ENCODE results near the gene UQCC5.
A peak's percentile ranks its signal among the peaks of the same experiment; 100 is the strongest.

The UQCC5 gene

GRCh38 chr3:52498137-52499054, 38.0 kb upstream of the UQCC5 start:
- no peaks in the 10 kb centered on the region for H3K9me3 Mint-ChIP-seq
- peaks cover 19% of the 10 kb centered on the region for H3K4me1 Mint-ChIP-seq
- H3K27ac Mint-ChIP-seq: no peak overlapping the region
- H3K4me3 Mint-ChIP-seq: no peak overlapping the region
- H3K36me3 Mint-ChIP-seq: no peaks in the 10 kb centered on the region
- ATAC-seq: peak; percentile 73
- no peaks in the 10 kb centered on the region for H3K27me3 Mint-ChIP-seq

DNA sequence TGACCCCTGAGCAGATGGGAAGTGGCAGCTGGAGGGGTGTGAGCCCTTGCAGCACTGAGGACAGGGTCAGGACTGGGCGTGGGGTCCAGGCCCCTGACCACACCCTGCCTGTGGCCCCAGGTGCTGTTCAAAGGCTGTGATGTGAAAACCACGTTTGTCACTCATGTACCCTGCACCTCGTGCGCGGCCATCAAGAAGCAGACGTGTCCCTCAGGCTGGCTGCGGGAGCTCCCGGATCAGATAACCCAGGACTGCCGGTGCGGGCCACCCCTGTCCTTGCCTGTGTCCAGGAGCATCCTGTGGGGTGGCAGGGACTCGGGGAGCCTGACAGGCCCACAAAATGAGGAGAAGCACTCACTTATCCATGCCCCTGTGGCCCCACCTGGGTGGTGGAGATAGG, 35.4 kb upstream of the UQCC5 start:
- Mint-ChIP-seq H3K4me1 (peaks cover 19% of the 10 kb centered on the region), H3K36me3 (no peaks in the 10 kb centered on the region), H3K4me3 (no peak overlapping the region), H3K9me3 (no peaks in the 10 kb centered on the region), H3K27me3 (peaks cover 18% of the 10 kb centered on the region), H3K27ac (no peak overlapping the region)
- ATAC-seq: no peak

- peaks cover 19% of the 10 kb centered on the region for H3K4me1 Mint-ChIP-seq
- peaks cover 22% of the 10 kb centered on the region for H3K27me3 Mint-ChIP-seq
These were observed 34.4 kb upstream of the UQCC5 start for GRCh38 chr3:52502001-52502400.

DNA sequence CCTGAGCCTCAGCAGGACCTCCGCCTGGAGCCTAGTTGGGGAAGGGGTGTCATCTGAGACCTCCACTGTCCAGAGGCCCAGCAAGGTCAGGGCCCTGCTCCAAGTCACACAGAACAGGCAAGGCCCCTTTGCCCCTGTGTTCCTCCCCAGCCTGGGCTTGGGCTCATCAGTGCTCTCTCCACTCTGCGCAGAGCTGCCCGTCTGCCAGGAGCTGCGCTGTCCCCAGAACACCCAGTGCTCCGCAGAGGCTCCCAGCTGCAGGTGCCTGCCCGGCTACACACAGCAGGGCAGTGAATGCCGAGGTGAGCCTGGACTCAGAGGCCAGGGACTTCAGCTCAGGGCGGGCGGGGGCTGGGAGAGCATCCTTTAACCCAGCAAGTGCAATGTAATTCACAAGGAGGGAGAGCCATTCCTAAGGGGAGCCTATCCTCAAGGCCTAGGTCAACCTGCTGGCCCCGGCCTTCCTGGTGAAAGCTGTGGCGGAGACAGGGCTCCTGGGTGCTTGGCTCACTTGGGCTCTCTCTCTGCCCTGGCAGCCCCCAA, 33.5 kb upstream of the UQCC5 start:
- no peak overlapping the region for H3K4me3 Mint-ChIP-seq
- no peak for ATAC-seq
- peaks cover 19% of the 10 kb centered on the region for H3K4me1 Mint-ChIP-seq
- peaks cover 22% of the 10 kb centered on the region for H3K27me3 Mint-ChIP-seq
- no peaks in the 10 kb centered on the region for H3K9me3 Mint-ChIP-seq
- no peak overlapping the region for H3K27ac Mint-ChIP-seq
- H3K36me3 Mint-ChIP-seq: no peaks in the 10 kb centered on the region

More at GRCh38 chr3:52502001-52502400, 34.4 kb upstream of the UQCC5 start:
- H3K27ac Mint-ChIP-seq: no peak overlapping the region
- no peaks in the 10 kb centered on the region for H3K9me3 Mint-ChIP-seq
- no peaks in the 10 kb centered on the region for H3K36me3 Mint-ChIP-seq
- no peak for ATAC-seq
- no peak overlapping the region for H3K4me3 Mint-ChIP-seq

DNA sequence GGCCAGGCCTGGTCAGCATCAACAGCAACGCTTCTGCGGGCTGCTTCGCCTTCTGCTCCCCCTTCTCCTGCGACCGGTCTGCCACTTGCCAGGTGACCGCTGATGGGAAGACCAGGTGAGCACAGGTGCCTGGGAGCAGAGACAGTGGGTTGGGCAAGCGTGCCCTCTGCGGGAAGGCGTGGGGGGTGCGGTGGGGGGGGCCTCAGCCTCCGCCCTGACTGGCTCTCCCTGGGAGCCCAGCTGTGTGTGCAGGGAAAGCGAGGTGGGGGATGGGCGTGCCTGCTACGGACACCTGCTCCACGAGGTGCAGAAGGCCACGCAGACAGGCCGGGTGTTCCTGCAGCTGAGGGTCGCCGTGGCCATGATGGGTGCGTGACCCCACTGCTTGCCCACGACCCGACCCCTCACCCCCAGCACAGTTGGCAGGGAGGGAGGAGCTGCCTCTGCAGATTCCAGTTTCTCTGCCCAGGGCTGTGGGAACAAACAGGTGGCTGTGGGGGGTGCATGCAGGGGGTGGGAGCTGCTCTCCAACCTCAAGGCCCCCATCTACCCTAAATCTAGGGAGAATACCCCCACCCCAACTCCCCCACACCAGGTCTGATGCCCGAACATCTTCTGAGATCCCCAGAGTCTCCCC, 32.5 kb upstream of the UQCC5 start:
- Mint-ChIP-seq H3K4me1 (peaks cover 12% of the 10 kb centered on the region), H3K36me3 (no peaks in the 10 kb centered on the region), H3K27ac (no peak overlapping the region), H3K4me3 (no peak overlapping the region), H3K9me3 (no peaks in the 10 kb centered on the region), H3K27me3 (peaks cover 22% of the 10 kb centered on the region)
- no peak for ATAC-seq

- Mint-ChIP-seq H3K4me1 (peaks cover 4% of the 10 kb centered on the region), H3K27me3 (peaks cover 22% of the 10 kb centered on the region), H3K9me3 (no peaks in the 10 kb centered on the region), H3K4me3 (no peak overlapping the region), H3K27ac (no peak overlapping the region), H3K36me3 (no peaks in the 10 kb centered on the region)
- ATAC-seq: no peak
These were observed 31.4 kb upstream of the UQCC5 start for GRCh38 chr3:52504977-52505376.

GRCh38 chr3:52506266-52506966, 30.0 kb upstream of the UQCC5 start:
- no peaks in the 10 kb centered on the region for H3K4me1 Mint-ChIP-seq
- no peak overlapping the region for H3K27ac Mint-ChIP-seq
- no peak overlapping the region for H3K4me3 Mint-ChIP-seq
- ATAC-seq: no peak
- H3K9me3 Mint-ChIP-seq: no peaks in the 10 kb centered on the region
- H3K36me3 Mint-ChIP-seq: no peaks in the 10 kb centered on the region
- H3K27me3 Mint-ChIP-seq: peaks cover 22% of the 10 kb centered on the region

- no peaks in the 10 kb centered on the region for H3K36me3 Mint-ChIP-seq
- H3K27me3 Mint-ChIP-seq: peaks cover 22% of the 10 kb centered on the region
- no peaks in the 10 kb centered on the region for H3K4me1 Mint-ChIP-seq
- no peak overlapping the region for H3K27ac Mint-ChIP-seq
- no peak for ATAC-seq
- no peak overlapping the region for H3K4me3 Mint-ChIP-seq
- no peaks in the 10 kb centered on the region for H3K9me3 Mint-ChIP-seq
These were observed 29.0 kb upstream of the UQCC5 start for GRCh38 chr3:52507359-52507758.

DNA sequence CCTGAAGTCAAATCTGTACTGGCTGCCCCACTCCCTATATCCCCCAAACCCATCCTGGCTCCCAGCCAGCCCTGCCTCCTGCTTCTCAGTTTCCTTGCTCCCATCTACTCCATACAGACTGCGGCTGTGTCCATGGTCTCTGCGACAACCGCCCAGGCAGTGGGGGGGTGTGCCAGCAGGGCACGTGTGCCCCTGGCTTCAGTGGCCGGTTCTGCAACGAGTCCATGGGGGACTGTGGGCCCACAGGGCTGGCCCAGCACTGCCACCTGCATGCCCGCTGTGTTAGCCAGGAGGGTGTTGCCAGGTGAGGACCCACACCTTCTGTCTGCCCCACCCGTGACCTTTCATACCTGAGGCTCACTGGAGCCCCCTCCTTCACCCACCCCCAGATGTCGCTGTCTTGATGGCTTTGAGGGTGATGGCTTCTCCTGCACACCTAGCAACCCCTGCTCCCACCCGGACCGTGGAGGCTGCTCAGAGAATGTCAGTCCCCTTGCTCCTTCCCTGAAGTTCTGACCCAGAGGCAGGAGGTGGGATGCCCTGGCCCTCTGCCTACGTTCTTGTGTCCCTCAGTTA, 26.6 kb upstream of the UQCC5 start:
- Mint-ChIP-seq H3K27ac (no peak overlapping the region), H3K27me3 (peaks cover 30% of the 10 kb centered on the region)
- ATAC-seq: no peak

GRCh38 chr3:52511509-52511908, 24.9 kb upstream of the UQCC5 start:
- no peaks in the 10 kb centered on the region for H3K4me1 Mint-ChIP-seq
- no peak for ATAC-seq
- H3K4me3 Mint-ChIP-seq: no peak overlapping the region
- no peaks in the 10 kb centered on the region for H3K9me3 Mint-ChIP-seq
- H3K27me3 Mint-ChIP-seq: peaks cover 16% of the 10 kb centered on the region
- no peaks in the 10 kb centered on the region for H3K36me3 Mint-ChIP-seq
- H3K27ac Mint-ChIP-seq: no peak overlapping the region

More for the DNA sequence above, 26.6 kb upstream of the UQCC5 start:
- H3K4me1 Mint-ChIP-seq: no peaks in the 10 kb centered on the region
- H3K4me3 Mint-ChIP-seq: no peak overlapping the region
- H3K9me3 Mint-ChIP-seq: no peaks in the 10 kb centered on the region
- H3K36me3 Mint-ChIP-seq: no peaks in the 10 kb centered on the region

DNA sequence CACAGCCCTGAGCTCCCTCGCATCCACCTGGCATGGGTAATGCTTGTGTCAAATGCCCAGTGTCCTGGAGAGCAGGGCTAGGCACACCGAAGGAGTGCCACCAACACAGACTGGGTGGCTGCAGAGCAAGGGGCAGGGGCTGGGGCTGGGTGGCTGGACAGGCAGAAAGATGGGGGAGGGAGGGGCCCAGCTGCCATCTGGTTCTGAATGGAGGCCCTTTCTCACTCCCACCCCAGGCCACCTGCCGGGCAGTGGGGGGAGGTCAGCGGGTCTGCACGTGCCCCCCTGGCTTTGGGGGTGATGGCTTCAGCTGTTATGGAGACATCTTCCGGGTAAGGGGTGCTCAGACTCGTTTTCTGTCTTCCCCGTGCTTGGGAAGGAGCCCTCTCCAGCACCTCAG, 24.3 kb upstream of the UQCC5 start:
- no peak for ATAC-seq
- Mint-ChIP-seq H3K4me3 (no peak overlapping the region), H3K27ac (no peak overlapping the region), H3K36me3 (no peaks in the 10 kb centered on the region), H3K27me3 (peaks cover 22% of the 10 kb centered on the region), H3K4me1 (no peaks in the 10 kb centered on the region), H3K9me3 (no peaks in the 10 kb centered on the region)

GRCh38 chr3:52512727-52513126, 23.7 kb upstream of the UQCC5 start:
- Mint-ChIP-seq H3K27me3 (peaks cover 23% of the 10 kb centered on the region), H3K4me1 (no peaks in the 10 kb centered on the region), H3K36me3 (no peaks in the 10 kb centered on the region), H3K9me3 (no peaks in the 10 kb centered on the region), H3K4me3 (no peak overlapping the region), H3K27ac (no peak overlapping the region)
- ATAC-seq: no peak

DNA sequence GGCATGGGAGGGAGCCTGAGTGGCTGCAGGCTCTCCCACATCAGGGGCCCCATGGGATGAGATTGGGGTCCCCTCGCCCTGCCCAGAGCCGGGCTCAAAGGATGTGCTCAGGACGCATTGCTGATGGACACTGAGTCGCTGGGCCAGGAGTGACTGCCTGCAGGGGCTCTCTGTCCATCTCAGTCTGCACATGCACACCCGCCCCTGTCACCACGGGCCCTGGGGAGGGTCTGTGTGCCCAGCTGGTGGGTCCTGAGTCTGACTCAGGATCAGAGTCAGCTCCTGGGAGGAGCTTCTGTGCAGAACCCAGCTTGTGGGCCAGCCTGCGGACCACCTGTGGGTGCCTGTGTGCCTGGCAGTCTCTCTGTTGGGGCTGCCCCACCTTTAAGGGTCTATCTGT, 23.1 kb upstream of the UQCC5 start:
- Mint-ChIP-seq H3K36me3 (no peaks in the 10 kb centered on the region), H3K27me3 (peaks cover 23% of the 10 kb centered on the region), H3K4me1 (no peaks in the 10 kb centered on the region), H3K4me3 (no peak overlapping the region), H3K9me3 (no peaks in the 10 kb centered on the region), H3K27ac (no peak overlapping the region)
- ATAC-seq: no peak

DNA sequence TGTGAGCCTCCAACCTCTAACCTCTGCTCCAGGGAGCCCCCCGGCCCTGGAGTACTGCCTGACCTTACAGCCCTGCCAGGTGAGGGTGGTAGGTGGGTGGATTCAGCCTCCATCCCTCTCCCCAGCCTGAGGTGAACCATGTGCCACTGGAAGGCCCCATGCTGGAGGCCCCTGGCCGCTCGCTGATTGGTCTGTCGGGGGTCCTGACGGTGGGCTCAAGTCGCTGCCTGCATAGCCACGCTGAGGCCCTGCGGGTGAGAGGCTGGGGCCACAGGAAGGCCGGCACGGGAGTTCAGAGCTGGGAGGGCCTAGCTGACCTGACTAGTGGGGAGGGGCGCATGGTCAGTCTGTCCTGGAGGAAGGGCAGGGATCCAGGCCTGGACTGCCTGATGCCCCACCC, 21.8 kb upstream of the UQCC5 start:
- Mint-ChIP-seq H3K4me3 (no peak overlapping the region), H3K9me3 (no peaks in the 10 kb centered on the region), H3K36me3 (no peaks in the 10 kb centered on the region), H3K4me1 (no peaks in the 10 kb centered on the region), H3K27ac (no peak overlapping the region), H3K27me3 (peaks cover 23% of the 10 kb centered on the region)
- ATAC-seq: no peak

GRCh38 chr3:52515192-52515591, 21.2 kb upstream of the UQCC5 start:
- Mint-ChIP-seq H3K27ac (no peak overlapping the region), H3K4me3 (no peak overlapping the region), H3K27me3 (peaks cover 23% of the 10 kb centered on the region), H3K9me3 (no peaks in the 10 kb centered on the region), H3K36me3 (no peaks in the 10 kb centered on the region), H3K4me1 (no peaks in the 10 kb centered on the region)
- ATAC-seq: no peak

Data from stimulated activated memory B cell treated with anti-CD40 and anti-IgM and Interleukin-4, amounts not matched to agents 10 μg/mL and 1 μg/mL and 100 μg/mL, for 72 hours (primary cell).